Renal cortex interstitium (tissue), 11 donors: ENCODE results near the gene PPIA. TPM values are rescaled to one million over a fixed set of nuclear protein-coding genes. Genes with fewer than 3 reads are reported as not detected.
"Not testable (repeated sequence)": the region's sequence is repeated elsewhere in the genome, so short reads cannot be mapped to it uniquely, and the experiment has no call there.

Experiments
- DNase-seq, 11 donors: peaks; one replicate each; pipeline ENCODE4 v3.0.0-alpha.2; 2013; ENCODE audit warnings: low read depth in 9 of 11, low spot score in 4 of 11; ENCODE audit errors: extremely low read depth in 1 of 11
- polyA plus RNA-seq, 3 donors: library from polyadenylated mRNA; unstranded; fragments of 120-200 nt; gene quantifications; one replicate each; pipeline ENCODE4 v1.2.1, GENCODE V29; 2013; ENCODE audit not compliant: insufficient read length in 3 of 3

The PPIA gene
- polyA plus RNA-seq, 3 donors, result 1,113 to 1,381 (median 1,260) TPM

DNA sequence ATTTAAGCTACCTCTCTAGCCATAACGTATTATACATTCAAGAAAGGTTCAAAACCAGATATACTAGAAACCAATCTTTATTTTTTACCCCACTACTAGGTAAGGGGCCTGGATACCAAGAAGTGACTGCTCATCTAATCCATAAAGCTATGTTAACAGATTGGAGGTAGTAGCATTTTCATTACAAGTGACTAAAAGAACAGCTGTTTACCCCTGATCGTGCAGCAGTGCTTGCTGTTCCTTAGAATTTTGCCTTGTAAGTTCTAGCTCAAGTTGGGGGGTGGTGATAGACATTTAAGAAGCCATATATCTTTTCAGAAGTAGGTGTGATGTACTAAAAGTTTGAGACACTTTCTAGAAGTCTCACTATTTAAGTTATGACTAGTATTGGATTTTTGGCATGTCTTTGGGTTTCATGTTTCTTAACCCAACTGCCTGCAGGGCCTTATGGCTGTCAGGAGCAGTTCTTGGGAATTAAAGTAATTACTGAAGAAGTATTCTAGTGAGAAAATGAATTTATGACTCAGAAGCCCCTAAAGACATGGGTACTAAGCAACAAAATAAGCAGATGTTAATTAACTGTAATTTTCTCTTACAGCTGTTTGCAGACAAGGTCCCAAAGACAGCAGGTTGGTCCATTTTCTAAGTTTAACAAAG is 2.3 kb downstream of the PPIA start:
- no peak for DNase-seq

DNA sequence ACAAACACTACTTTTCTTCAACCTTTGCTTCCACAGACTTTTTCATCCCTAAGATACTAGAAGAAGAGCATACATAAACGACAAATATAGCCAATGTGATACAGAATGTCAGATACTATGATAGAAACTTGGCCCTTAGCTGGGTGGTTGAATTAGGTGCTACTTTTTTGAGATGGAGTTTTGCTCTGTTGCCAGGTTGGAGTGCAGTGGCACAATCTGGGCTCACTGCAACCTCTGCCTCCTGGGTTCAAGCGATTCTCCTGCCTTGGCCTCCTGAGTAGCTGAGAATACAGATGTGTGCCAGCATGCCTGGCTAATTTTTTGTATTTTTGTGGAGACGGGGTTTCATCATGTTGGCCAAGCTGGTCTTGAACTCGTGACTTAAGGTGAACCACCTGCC is 3.5 kb downstream of the PPIA start:
- no peak for DNase-seq

DNA sequence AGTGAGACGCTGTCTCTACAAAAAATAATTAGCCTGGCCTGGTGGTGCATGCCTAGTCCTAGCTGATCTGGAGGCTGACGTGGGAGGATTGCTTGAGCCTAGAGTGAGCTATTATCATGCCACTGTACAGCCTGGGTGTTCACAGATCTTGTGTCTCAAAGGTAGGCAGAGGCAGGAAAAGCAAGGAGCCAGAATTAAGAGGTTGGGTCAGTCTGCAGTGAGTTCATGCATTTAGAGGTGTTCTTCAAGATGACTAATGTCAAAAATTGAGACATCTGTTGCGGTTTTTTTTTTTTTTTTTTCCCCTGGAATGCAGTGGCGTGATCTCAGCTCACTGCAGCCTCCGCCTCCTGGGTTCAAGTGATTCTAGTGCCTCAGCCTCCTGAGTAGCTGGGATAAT is 5.4 kb downstream of the PPIA start:
- no peak for DNase-seq

DNA sequence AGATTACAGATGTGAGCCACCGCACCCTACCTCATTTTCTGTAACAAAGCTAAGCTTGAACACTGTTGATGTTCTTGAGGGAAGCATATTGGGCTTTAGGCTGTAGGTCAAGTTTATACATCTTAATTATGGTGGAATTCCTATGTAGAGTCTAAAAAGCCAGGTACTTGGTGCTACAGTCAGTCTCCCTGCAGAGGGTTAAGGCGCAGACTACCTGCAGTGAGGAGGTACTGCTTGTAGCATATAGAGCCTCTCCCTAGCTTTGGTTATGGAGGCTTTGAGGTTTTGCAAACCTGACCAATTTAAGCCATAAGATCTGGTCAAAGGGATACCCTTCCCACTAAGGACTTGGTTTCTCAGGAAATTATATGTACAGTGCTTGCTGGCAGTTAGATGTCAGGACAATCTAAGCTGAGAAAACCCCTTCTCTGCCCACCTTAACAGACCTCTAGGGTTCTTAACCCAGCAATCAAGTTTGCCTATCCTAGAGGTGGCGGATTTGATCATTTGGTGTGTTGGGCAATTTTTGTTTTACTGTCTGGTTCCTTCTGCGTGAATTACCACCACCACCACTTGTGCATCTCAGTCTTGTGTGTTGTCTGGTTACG is 6.0 kb downstream of the PPIA start:
- no peak for DNase-seq

DNA sequence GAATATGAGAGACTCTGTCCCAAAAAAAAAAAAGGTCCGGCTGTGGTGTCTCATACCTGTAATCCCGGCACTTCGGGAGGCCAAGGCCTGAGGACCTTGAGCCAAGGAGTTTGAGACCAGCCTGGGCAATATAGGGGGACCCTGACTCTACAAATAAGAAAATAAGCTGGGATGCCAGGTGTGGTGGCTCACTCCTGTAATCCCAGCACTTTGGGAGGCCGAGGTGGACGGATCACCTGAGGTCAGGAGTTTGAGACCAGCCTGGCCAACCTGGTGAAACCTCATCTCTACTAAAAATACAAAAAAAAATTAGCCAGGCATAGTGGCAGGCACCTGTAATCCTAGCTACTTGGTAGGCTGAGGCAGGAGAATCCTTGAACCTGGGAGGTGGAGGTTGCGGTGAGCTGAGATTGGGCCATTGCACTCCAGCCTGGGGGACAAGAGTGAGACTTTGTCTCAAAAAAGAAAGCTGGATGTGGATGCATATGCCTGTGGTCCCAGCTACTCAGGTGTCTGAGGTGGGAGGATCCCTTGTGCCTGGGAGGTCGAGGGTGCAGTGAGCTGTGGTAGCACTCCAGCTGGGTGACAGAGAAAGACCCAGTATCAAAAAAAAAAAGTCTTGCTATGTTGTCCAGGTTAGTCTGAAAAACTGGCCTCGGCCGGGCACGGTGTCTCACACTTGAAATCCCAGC is 7.5 kb downstream of the PPIA start:
- not testable (repeated sequence) for DNase-seq

DNA sequence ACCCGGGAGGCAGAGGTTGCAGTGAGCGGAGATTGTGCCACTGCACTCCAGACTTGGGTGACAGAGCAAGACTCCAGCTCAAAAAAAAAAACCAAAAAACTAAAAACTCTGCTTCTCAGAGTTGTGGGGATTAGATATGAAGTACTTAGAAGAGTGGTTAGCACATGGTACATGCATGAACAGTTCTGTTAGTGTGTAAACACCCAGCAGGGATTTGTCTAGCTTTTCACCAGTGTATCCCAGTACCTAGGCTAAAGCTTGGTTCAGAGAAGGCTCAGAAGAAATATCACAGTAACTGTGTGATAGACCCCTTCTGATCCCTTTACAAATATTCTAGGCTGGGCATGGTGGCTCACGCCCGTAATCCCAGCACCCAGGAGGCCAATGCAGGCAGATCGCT is 9.5 kb downstream of the PPIA start:
- DNase-seq, result no peak

DNA sequence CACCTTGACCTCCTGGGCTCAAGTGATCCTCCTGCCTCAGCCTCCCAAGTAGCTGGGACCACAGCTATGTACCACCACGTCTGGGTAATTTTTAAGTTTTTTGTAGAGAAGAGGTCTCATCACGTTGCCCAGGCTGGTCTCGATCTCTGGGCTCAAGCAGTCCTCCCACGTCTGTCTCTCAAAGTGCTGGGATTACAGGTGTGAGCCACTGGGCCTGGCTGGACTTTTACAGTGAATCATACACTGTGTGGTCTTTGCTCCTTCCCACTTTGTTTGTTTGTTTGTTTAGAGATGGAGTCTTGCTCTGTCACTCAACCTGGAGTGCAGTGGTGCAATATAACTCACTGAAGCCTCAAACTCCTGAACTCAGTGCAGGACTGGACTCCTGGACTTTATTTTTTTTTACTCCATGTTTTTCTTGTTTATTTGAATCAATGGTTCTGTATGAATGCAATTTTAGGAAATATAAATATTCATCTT is 12.5 kb downstream of the PPIA start:
- DNase-seq, result no peak

DNA sequence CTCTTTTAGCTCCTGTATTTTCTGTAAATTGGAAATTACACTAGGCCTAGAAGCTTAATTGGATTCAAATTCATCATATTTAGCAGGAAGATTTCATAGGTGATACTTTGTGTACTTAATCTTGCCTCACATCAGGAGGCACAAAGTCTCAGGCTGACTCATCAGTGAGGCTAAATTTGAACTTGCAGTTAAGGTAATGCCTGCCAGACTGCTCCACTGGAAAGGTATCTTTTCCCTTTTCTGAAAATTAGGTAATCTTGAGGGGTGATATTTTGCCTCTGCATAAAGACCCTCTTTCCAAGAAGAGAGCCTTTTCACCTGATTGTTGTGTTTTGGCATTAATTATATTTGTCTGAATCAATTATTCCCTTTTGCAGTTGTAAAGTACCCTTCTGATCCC is 14.6 kb downstream of the PPIA start:
- no peak for DNase-seq

DNA sequence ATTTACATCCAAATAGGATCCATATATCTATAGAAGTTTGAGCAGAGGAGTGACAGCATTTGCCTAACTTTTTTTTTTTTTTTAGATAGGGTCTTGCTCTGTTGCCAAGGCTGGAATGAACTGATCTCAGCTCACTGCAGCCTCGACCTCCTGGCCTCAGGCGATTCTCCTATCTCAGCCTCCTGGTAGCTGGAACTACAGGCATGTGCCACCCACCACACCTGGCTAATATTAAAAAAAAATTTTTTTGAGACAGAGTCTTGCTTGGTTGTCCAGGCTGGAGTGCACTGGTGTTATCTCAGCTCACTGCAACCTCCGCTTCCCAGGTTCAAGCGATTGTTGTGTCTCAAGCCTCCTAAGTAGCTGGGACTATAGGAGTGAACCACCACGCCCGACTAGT is 15.1 kb downstream of the PPIA start:
- DNase-seq, result no peak

DNA sequence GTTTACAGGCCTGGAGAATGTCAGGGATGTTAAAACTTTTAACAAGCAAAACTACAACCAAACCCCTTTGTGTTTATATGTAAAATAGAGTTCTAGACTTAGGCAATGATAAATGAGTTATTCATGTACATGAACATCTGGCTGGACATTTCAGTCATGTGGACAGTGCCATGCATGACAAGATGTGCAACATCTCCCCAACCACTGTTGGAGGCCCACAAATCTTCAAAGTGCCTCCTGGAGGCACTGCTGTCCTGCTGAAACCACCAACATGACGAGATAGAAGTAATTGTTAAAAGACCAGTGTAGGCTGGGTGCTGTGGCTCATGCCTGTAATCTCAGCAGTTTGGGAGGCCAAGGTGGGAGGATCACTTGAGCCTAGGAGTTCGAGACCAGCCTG is 18.4 kb downstream of the PPIA start:
- DNase-seq, result no peak

DNA sequence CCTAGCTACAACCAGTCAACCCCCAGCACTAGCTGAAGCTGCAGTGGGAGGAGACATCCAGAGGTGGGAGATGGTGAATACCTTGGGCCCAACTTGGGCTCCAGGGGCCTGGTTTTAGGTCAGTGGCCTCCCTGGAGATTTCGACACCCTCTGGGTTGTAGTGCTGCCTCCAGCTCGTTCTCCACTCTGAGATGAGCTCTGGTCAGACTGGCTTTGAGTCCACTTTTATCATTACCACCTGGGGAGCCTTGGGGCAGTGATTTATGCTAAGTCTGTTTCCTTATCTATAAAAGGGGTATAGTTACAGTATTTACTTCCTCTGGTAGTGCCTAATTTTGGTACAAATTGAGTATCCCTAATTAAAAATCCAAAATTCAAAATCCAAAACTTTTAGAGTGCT is 22.8 kb downstream of the PPIA start:
- no peak for DNase-seq

DNA sequence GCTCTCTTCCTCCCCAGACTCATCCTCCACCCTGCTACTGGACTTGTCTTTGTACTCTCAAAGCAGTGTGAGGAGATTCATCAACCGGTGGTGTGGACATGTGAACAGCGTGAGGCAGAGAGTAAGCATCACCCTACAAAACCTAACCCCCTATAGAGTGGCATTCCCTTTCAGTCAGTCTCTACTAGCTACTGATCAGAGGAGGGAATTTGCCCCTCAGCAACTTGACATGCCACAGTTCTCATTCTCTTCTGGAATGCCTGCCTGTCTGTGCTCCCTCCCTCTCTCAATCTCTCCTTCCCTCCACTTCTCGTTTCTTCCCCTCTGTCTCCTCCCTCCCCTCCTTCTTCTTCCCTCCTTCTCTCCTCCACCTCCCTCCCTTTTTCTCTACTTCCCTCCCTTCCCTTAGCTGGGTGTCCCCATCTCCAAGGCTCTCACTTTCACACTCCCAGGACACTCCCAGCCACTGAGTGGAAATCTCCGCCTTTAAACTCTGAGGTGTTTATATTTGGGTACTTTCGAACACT is 26.8 kb downstream of the PPIA start:
- DNase-seq, result no peak

DNA sequence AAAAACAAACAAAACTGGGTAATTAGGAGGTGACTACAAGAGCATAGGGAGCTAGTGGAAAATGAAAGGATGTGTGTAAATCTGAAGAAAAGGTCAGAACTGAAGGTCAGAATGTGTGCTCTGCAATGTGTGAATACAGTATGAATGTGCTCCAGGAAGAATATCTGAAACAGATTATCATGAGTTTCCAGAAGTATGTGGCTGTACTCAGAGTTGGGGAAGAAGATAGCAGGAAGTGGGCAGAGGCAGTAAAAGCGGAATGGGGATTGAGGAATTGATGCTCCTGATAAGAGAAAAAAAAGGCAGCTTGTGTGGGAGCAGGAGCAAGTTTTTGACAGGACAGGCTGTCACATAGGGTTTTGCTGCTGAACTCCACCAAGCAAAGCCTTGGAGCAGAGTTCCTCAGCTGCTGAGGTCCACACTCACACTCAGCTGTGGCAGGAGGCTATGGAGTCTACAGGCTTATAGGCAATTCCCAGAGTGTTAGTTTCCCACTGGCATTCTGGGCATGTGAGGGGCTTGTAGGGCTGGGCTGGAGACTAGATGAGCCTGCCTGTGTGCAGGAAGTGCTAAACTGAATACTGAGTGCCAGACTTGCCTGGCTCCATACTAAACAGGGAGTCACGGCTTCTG is 28.5 kb downstream of the PPIA start:
- no peak for DNase-seq

DNA sequence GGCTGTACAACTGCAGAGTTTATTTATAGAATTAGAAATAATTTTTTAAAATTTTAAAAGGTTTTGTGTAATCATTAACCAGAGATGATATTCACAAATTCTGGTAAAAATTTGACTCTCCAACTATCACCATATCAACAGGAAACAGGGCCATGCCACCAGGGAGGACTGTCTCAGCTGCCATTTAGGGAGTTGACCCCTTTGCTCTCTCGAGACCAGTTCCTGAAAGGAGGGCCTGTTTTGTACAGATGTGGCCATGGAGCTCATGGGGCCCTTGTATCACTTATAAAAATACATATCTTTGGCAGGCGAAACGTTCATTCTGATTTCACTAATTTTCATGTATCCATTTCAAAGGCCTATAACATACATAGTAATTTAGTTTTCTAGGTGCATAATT is 31.1 kb downstream of the PPIA start:
- DNase-seq, result no peak

DNA sequence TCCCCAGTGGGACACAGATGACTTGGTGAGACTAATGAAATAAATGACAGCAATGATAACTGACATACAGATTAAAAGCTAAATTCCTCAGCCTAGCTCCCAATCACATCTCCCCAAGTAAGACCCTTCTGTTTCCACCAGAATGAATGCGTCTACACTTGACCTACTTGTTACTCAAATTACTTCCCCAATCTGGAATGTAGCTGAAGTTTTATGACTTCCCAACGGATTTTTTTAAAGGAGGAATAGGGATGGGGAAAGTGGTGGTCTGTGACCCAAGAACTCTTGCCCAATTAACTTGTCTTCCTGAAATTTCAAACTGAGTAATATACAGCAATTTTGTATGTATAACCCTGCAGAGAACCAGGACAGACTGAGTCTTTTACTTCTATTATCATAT is 42.3 kb downstream of the PPIA start:
- DNase-seq, result peak in 2 of 11 donors; percentile 14 to 46

DNA sequence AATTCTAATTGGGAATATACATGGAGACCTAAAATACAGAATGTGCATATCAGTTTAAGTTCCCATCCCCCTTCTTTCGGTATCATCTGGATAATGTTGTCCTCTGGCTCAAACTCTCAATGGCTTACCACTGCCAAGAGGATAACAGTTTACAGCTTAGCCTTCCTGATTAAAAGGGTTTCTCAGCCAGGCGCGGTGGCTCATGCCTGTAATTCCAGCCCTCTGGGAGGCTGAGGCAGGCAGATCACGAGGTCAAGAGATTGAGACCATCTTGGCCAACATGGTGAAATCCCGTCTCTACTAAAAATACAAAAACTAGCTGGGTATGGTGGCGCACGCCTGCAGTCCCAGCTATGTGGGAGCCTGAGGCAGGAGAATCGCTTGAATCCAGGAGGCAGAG is 46.2 kb downstream of the PPIA start:
- not testable (repeated sequence) for DNase-seq

DNA sequence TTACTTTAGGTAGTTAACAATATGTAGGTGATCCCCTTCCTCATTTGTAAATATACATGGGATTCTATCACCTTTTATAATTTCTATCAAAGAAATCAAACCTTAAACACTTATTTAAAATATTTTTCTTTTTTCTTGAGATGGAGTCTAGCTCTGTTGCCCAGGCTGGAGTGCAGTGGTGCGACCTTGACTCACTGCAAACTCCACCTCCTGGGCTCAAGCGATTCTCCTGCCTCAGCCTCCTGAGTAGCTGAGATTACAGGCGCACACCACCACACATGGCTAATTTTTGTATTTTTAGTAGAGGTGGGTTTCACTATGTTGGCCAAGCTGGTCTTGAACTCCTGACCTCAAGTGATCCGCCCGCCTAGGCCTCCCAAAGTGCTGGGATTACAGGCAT is 47.0 kb downstream of the PPIA start:
- not testable (repeated sequence) for DNase-seq

DNA sequence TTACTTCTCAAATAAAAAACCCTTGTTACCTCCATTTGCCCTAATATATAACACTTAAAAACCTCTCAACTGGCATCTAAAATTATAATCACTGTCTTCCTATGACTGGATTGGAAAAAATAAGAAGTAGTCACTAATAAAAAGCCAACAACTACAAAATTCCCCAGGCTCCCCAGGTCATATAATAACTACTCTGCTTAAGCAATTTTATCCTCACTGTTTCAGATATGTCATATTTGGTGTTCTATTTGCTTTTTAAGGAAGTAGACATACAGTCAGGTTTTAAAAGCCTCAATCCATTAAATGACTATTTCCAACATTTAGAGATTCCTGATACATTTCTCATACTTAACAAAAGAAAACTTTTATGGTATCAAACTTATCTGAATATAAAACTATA is 49.0 kb downstream of the PPIA start:
- DNase-seq, result no peak

DNA sequence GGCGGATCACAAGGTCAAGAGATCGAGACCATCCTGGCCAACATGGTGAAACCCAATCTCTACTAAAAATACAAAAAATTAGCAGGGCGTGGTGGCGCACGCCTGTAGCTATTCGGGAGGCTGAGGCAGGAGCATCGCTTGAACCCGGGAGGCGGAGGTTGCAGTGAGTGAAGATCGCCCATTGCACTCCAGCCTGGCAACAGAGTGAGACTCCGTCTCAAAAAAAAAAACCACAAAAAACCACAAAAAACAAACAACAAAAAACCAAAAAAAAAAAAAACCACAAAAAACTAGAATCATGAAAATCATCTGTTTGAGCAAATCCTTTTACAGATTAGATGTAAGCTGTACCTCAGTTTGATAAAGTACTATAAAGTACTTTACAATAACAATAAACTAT is 49.9 kb downstream of the PPIA start:
- not testable (repeated sequence) for DNase-seq
